ENCODE results near the gene FGFR1OP2.

GRCh38 chr12:27013611-27014084, 75.4 kb downstream of the FGFR1OP2 start:
- TF ChIP-seq, protein P1, sequence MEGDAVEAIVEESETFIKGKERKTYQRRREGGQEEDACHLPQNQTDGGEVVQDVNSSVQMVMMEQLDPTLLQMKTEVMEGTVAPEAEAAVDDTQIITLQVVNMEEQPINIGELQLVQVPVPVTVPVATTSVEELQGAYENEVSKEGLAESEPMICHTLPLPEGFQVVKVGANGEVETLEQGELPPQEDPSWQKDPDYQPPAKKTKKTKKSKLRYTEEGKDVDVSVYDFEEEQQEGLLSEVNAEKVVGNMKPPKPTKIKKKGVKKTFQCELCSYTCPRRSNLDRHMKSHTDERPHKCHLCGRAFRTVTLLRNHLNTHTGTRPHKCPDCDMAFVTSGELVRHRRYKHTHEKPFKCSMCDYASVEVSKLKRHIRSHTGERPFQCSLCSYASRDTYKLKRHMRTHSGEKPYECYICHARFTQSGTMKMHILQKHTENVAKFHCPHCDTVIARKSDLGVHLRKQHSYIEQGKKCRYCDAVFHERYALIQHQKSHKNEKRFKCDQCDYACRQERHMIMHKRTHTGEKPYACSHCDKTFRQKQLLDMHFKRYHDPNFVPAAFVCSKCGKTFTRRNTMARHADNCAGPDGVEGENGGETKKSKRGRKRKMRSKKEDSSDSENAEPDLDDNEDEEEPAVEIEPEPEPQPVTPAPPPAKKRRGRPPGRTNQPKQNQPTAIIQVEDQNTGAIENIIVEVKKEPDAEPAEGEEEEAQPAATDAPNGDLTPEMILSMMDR (IDR thresholded peaks at IDR 0.05; ENCODE audit: low read depth, low read length) = no peak
- TF ChIP-seq EZH2phosphoT487 (IDR thresholded peaks at IDR 0.05; ENCODE audit: low read depth) = no peak
